ENCODE results near the gene TP63.

The TP63 gene

GRCh38 chr3:189690237-189690636 lies 59.0 kb downstream of the TP63 start:
- no peak overlapping the region for H3K4me3 ChIP-seq (ENCODE audit: low read depth, low read length, poor library complexity, severe bottlenecking)
- H3K9me3 ChIP-seq (ENCODE audit: low read length), result no peaks in the 10 kb centered on the region
- H3K79me2 ChIP-seq (ENCODE audit: insufficient read depth, low read length), result no peaks in the 10 kb centered on the region
- no peaks in the 10 kb centered on the region for H3F3A ChIP-seq (ENCODE audit: insufficient read depth, low read length)
- H3K36me3 ChIP-seq (ENCODE audit: insufficient read depth, low read length), result no peaks in the 10 kb centered on the region
- H3K9me2 ChIP-seq (ENCODE audit: low read depth, low read length), result no peaks in the 10 kb centered on the region
- no peak overlapping the region for H3K4me2 ChIP-seq (ENCODE audit: low read length)
- no peaks in the 10 kb centered on the region for H4K20me1 ChIP-seq (ENCODE audit: insufficient read depth, low read length)
- no peaks in the 10 kb centered on the region for H3K27me3 ChIP-seq (ENCODE audit: insufficient read depth, low read length)
- no peak overlapping the region for H3K9ac ChIP-seq (ENCODE audit: low read length)
- peaks cover 8% of the 10 kb centered on the region for H3K4me1 ChIP-seq (ENCODE audit: insufficient read depth, low read length, severe bottlenecking)
- no peak overlapping the region for H3K27ac ChIP-seq (ENCODE audit: low read depth, low read length, poor library complexity, severe bottlenecking)
- TF ChIP-seq EZH2 (IDR thresholded peaks at IDR 0.05; ENCODE audit: borderline replicate concordance, low read length), result no peak
- TF ChIP-seq, protein P1, sequence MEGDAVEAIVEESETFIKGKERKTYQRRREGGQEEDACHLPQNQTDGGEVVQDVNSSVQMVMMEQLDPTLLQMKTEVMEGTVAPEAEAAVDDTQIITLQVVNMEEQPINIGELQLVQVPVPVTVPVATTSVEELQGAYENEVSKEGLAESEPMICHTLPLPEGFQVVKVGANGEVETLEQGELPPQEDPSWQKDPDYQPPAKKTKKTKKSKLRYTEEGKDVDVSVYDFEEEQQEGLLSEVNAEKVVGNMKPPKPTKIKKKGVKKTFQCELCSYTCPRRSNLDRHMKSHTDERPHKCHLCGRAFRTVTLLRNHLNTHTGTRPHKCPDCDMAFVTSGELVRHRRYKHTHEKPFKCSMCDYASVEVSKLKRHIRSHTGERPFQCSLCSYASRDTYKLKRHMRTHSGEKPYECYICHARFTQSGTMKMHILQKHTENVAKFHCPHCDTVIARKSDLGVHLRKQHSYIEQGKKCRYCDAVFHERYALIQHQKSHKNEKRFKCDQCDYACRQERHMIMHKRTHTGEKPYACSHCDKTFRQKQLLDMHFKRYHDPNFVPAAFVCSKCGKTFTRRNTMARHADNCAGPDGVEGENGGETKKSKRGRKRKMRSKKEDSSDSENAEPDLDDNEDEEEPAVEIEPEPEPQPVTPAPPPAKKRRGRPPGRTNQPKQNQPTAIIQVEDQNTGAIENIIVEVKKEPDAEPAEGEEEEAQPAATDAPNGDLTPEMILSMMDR (IDR thresholded peaks at IDR 0.05; ENCODE audit: low read length), result no peak
- H2AFZ ChIP-seq (ENCODE audit: low read length), result no peak overlapping the region

DNA sequence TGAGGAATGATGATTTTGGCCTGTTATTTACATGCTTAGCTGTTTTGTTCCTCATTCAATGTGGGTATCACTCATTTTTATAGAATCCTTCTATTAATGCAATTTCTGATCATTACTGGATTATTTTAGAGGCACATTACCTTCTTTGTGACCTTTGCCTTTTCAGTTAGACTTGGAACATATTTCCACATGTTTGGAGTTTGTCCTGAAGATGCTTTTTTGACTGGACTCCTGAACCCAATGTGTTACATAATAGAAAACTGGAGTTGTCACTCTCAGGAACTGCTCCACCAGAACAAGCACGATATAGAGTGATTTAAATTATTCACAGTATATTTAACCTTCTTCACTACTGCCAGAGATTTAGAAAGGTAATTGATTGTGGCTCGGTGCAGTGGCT lies 59.5 kb downstream of the TP63 start:
- no peak overlapping the region for H3K9ac ChIP-seq (ENCODE audit: low read length)
- H3K79me2 ChIP-seq (ENCODE audit: insufficient read depth, low read length), result no peaks in the 10 kb centered on the region
- peaks cover 6% of the 10 kb centered on the region for H3K4me1 ChIP-seq (ENCODE audit: insufficient read depth, low read length, severe bottlenecking)
- no peaks in the 10 kb centered on the region for H3K9me2 ChIP-seq (ENCODE audit: low read depth, low read length)
- H4K20me1 ChIP-seq (ENCODE audit: insufficient read depth, low read length), result no peaks in the 10 kb centered on the region
- TF ChIP-seq, protein P1 (IDR thresholded peaks at IDR 0.05; ENCODE audit: low read length), result no peak
- TF ChIP-seq EZH2 (IDR thresholded peaks at IDR 0.05; ENCODE audit: borderline replicate concordance, low read length), result no peak
- no peaks in the 10 kb centered on the region for H3K27me3 ChIP-seq (ENCODE audit: insufficient read depth, low read length)
- H3K4me3 ChIP-seq (ENCODE audit: low read depth, low read length, poor library complexity, severe bottlenecking), result no peak overlapping the region
- no peak overlapping the region for H3K4me2 ChIP-seq (ENCODE audit: low read length)
- H3K36me3 ChIP-seq (ENCODE audit: insufficient read depth, low read length), result no peaks in the 10 kb centered on the region
- H3K27ac ChIP-seq (ENCODE audit: low read depth, low read length, poor library complexity, severe bottlenecking), result no peak overlapping the region
- H3F3A ChIP-seq (ENCODE audit: insufficient read depth, low read length), result no peaks in the 10 kb centered on the region
- no peaks in the 10 kb centered on the region for H3K9me3 ChIP-seq (ENCODE audit: low read length)
- no peak overlapping the region for H2AFZ ChIP-seq (ENCODE audit: low read length)

DNA sequence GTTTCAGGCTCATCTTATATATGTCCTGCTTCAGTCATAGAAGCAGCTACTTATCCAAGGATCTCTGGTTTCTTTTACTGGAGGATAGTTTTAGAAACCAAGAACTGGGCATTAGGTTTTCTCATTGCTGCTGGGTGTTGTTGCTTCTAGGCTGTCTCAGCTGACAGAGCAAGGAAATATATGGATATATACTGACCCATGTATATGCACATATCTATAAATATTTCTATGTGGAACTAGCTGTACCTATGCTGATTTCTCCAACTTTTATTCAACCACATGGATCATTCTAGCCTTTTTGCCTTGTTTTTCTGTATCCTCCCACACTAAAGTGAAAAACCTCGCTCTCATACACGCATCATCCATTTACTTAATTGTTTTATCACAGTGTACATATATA lies 64.2 kb downstream of the TP63 start:
- Histone ChIP-seq H3K4me1 (ENCODE audit: insufficient read depth, low read length, severe bottlenecking) (no peaks in the 10 kb centered on the region), H3K9ac (ENCODE audit: low read length) (no peak overlapping the region), H2AFZ (ENCODE audit: low read length) (no peak overlapping the region), H4K20me1 (ENCODE audit: insufficient read depth, low read length) (no peaks in the 10 kb centered on the region), H3F3A (ENCODE audit: insufficient read depth, low read length) (no peaks in the 10 kb centered on the region), H3K9me2 (ENCODE audit: low read depth, low read length) (no peaks in the 10 kb centered on the region), H3K9me3 (ENCODE audit: low read length) (no peaks in the 10 kb centered on the region), H3K27ac (ENCODE audit: low read depth, low read length, poor library complexity, severe bottlenecking) (no peak overlapping the region), H3K27me3 (ENCODE audit: insufficient read depth, low read length) (no peaks in the 10 kb centered on the region), H3K4me2 (ENCODE audit: low read length) (no peak overlapping the region), H3K4me3 (ENCODE audit: low read depth, low read length, poor library complexity, severe bottlenecking) (no peak overlapping the region), H3K79me2 (ENCODE audit: insufficient read depth, low read length) (no peaks in the 10 kb centered on the region), H3K36me3 (ENCODE audit: insufficient read depth, low read length) (no peaks in the 10 kb centered on the region)
- TF ChIP-seq, protein P1 (IDR thresholded peaks at IDR 0.05; ENCODE audit: low read length), result no peak
- TF ChIP-seq EZH2 (IDR thresholded peaks at IDR 0.05; ENCODE audit: borderline replicate concordance, low read length), result no peak
